Spinal cord (tissue), 10 donors: Measurements from ENCODE around the gene CALN1. TPM values are rescaled to one million over a fixed set of nuclear protein-coding genes. Genes with fewer than 3 reads are reported as not detected.

Source experiments
- DNase-seq, 6 donors: peaks; one replicate each; pipeline versions ENCODE4 v3.0.0 to v3.0.0-alpha.2; 2013 to 2015; ENCODE audit warnings: low spot score in 6 of 6, low read depth in 4 of 6
- H3K27ac ChIP-seq: one replicate; pipeline ENCODE4 v1.5.1; 2013; ENCODE audit warnings: low read depth, low read length, control low read depth
- H3K27me3 ChIP-seq: one replicate; pipeline ENCODE4 v1.6.1; 2013; ENCODE audit warnings: low read length; ENCODE audit not compliant: control insufficient read depth, insufficient read depth
- H3K36me3 ChIP-seq: one replicate; pipeline ENCODE4 v1.6.1; 2013; ENCODE audit warnings: low read length; ENCODE audit not compliant: control insufficient read depth, insufficient read depth
- H3K4me1 ChIP-seq: one replicate; pipeline ENCODE4 v1.6.1; 2013; ENCODE audit warnings: low read length; ENCODE audit not compliant: control insufficient read depth, insufficient read depth
- H3K4me3 ChIP-seq: one replicate; pipeline ENCODE4 v1.5.1; 2013; ENCODE audit warnings: low read depth, low read length, control low read depth
- H3K9me3 ChIP-seq: one replicate; pipeline ENCODE4 v1.6.1; 2013; ENCODE audit warnings: low read length; ENCODE audit not compliant: control insufficient read depth, insufficient read depth
- WGBS: methylation state at CpG from one replicate; pipeline ENCODE4 v1.1.5; 2013; ENCODE audit warnings: missing lambda C conversion rate; ENCODE audit not compliant: insufficient coverage; 5-methylcytosine and 5-hydroxymethylcytosine counted together
- polyA plus RNA-seq, 2 donors: library from polyadenylated mRNA; unstranded; fragments of 120-200 nt; gene quantifications; one replicate each; pipeline ENCODE4 v1.2.1, GENCODE V29; 2013; ENCODE audit not compliant: insufficient read length in 2 of 2
- total RNA-seq, 2 donors: library from RNA; depleted of rRNA in 1 of 2; stranded (reverse); fragments of 120-200 nt in 1 of 2; fragments of >200 nt in 1 of 2; gene quantifications; one replicate each; pipeline versions ENCODE4 v1.2.3 to v1.2.4, GENCODE V29; 2013 to 2014
- donor health status: healthy.

Gene CALN1
- total and polyA plus RNA-seq, 4 donors = 14.7 to 30.0 (median 22.1) TPM

DNA sequence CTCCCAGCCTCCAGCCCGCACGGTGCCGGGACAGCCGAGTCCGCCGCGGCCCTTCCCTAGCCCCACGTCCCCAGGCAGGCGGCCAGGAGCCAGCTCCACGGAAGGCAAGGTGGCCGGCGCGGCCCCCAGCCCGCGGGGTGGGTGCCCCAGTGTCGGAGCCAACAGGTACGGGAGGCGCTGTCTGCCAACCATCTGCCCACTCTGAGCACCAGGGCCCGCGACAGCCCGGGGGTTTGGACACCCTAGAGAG lies 75.8 kb downstream of the CALN1 start:
- peaks cover 20% of the 10 kb centered on the region for H3K27me3 ChIP-seq
- H3K27ac ChIP-seq = no peak overlapping the region
- no peaks in the 10 kb centered on the region for H3K36me3 ChIP-seq
- DNase-seq = no peak
- H3K4me1 ChIP-seq = peaks cover 15% of the 10 kb centered on the region
- WGBS = under 1% methylated on average over 21 of the region's 21 CpGs
- no peak overlapping the region for H3K4me3 ChIP-seq
- no peaks in the 10 kb centered on the region for H3K9me3 ChIP-seq

DNA sequence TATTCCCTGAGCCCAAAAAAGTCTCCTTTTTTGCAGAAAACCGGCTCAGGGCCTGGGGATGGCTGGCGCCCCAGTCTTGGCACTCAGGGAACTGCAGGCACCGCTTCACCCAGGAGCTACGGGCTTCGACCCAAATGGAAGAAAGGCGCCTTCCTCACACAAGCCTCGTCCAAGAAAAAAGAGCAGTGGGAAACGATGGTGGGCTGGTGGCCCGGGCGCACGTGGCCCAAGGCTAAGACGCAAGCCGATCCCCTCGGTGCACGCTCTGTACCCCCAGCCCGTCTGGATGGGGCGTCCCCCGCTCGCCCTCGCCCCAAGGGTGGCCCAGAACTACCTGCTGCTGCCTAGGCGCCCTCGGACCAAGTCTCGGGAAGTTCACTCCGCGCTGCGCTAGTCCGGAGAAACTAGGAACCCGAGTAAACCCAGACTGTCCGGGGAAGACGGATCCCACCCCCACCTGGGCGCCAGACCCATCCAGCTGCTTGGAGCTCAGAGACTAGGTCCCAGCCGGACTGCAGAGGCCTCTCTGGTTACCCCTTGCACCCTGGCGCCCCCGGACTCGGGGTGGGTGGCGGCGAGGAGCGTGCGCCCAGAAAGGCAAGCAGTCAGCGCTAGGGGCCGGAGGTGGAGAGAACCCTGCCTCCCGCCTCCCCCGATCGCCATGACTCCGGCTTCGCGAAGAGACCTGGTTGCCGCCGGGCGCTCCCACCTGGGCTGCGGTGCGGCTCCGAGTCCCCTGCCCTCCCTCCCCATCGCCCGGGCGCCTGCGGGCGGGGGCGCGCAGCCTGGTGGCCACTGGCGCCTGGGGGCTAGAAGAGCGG lies 76.4 kb downstream of the CALN1 start:
- peaks cover 20% of the 10 kb centered on the region for H3K27me3 ChIP-seq

DNA sequence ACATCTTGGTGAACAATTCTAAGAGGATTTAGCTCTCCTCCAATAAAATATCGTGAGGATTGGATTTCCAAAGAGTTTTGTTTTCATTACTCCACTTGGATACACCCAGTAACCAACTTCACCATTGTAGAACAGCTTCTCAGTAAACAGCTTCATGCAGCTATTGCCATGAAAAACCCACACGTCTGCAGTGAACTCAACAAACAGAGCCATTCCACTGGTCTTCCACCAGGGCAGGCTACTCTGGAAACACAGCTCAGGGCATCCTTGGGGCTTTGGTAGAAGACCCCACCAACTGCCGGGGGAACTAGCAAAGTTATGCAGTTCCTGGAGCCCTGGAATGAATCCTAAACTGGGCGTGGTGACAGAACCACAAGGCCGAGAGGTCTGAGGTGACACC lies 77.4 kb downstream of the CALN1 start:
- DNase-seq = peak in 1 of 6 donors; percentile 5
- Histone ChIP-seq H3K4me3 (no peak overlapping the region), H3K36me3 (no peaks in the 10 kb centered on the region), H3K27me3 (peaks cover 20% of the 10 kb centered on the region), H3K27ac (no peak overlapping the region), H3K4me1 (peaks cover 15% of the 10 kb centered on the region), H3K9me3 (no peaks in the 10 kb centered on the region)
- WGBS = 58% methylated on average over 2 of the region's 5 CpGs

More for the DNA sequence above, 76.4 kb downstream of the CALN1 start:
- peak in 2 of 6 donors; percentile 53 to 57 for DNase-seq
- Histone ChIP-seq H3K27ac (no peak overlapping the region), H3K4me3 (peak overlapping the region; percentile 26), H3K9me3 (no peaks in the 10 kb centered on the region), H3K4me1 (peaks cover 15% of the 10 kb centered on the region), H3K36me3 (no peaks in the 10 kb centered on the region)
- WGBS = under 1% methylated on average over 61 of the region's 62 CpGs

DNA sequence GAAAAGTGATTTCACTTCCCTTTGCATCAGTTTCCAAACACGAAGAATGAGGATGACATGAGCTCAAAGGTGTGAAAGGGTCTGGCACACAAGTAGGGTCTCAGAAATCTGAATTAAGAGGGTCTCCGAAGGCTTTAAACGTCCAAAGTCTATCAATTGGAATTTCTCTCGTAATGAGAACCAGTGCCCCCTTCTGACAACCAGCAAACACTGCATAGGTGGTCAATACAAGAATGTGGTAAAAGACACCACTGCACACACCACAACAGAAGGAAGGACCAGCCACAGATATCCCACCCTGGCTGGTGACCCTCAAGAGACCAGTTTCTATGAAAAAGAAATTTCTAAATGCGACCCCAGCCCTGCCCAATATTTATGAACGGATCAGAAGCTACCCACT lies 78.1 kb downstream of the CALN1 start:
- no peaks in the 10 kb centered on the region for H3K9me3 ChIP-seq
- no peak overlapping the region for H3K27ac ChIP-seq
- WGBS = 44% methylated on average over 3 of the region's 6 CpGs
- no peaks in the 10 kb centered on the region for H3K36me3 ChIP-seq
- DNase-seq = peak in 2 of 6 donors; percentile 21 to 70
- peaks cover 15% of the 10 kb centered on the region for H3K4me1 ChIP-seq
- peaks cover 20% of the 10 kb centered on the region for H3K27me3 ChIP-seq
- no peak overlapping the region for H3K4me3 ChIP-seq

DNA sequence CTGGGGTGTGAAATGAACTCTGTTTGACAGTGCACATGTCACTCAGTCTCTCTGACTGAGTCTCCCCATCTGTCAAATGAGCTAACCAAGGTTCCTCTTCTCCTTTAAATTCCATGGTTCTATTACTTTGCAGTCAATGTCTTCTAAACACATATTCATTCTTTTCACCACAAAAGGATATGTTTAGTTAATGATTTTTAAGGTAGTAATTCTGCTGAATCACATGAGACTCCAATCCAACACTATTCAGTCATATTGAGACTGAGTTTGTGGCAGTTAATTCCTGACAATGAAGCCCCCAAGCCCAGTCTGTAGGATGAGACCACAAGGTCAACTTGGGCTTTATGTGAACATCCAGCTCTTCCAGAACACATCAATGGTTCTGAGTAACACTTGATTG lies 85.3 kb downstream of the CALN1 start:
- Histone ChIP-seq H3K27ac (no peak overlapping the region), H3K4me3 (no peak overlapping the region), H3K4me1 (no peaks in the 10 kb centered on the region), H3K36me3 (no peaks in the 10 kb centered on the region), H3K9me3 (no peaks in the 10 kb centered on the region), H3K27me3 (no peaks in the 10 kb centered on the region)
- DNase-seq = no peak

DNA sequence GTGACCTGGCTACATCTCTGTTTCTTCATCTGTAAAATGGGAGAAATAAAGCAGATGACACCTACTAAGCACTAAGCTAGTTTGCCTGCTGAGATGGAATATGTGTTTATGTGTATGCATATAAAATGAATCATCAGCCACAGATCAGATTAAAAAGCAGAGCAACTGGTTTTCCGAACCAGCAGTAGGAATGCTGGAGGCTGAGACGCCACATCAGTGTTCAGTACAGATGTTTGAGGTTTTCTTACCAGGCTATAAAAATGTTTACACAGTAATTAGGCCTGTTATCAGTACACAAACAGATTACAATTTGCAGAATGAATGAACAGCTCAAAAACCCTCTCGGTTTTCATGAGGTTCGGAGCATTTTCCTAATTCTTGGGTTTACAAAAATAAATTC lies 85.8 kb downstream of the CALN1 start:
- Histone ChIP-seq H3K27me3 (no peaks in the 10 kb centered on the region), H3K27ac (no peak overlapping the region), H3K9me3 (no peaks in the 10 kb centered on the region), H3K4me1 (no peaks in the 10 kb centered on the region), H3K36me3 (no peaks in the 10 kb centered on the region), H3K4me3 (no peak overlapping the region)
- DNase-seq = peak in 1 of 6 donors; percentile 45
- WGBS = 100% methylated on average over 1 of the region's 4 CpGs

DNA sequence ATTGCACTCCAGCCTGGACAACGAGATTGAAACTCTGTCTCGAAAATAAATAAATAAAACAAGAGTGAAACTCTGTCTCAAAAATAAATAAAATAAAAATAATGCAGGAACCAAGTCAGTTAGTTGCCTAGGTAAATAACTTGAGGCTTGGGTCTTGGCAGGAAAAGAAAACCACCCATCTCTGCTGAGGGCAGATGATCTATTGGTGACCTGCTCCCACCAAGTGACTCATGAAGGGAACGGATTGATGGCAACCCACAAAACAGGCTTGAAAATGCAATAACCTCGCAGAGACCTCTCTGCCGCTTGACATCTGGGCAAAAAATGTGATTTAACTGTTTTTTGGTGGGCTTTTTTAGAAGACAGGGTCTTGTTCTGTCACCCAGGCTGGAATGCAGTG lies 86.6 kb downstream of the CALN1 start:
- Histone ChIP-seq H3K4me3 (no peak overlapping the region), H3K36me3 (no peaks in the 10 kb centered on the region), H3K4me1 (no peaks in the 10 kb centered on the region), H3K27ac (no peak overlapping the region), H3K9me3 (no peaks in the 10 kb centered on the region), H3K27me3 (no peaks in the 10 kb centered on the region)
- no peak for DNase-seq
- WGBS = 88% methylated on average over 3 of the region's 5 CpGs

DNA sequence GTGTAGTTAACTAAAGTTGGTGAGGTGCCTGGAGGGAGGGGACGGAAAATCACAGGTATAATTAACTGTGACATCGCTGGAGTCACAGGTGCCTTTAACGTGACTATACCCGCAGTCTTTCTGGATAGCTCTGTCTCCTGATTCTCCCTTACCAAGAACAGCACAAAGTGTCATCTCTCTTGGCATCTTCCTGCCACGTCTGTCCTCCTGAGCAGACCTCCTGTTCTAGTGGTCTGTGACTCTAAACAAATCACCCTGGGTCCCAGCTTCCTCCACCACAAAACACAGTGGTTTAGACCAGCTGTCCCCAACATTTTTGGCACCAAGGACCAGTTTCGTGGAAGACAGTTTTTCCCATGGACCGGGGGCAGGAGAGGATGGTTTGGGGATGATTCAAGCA lies 90.5 kb downstream of the CALN1 start:
- 74% methylated on average over 3 of the region's 7 CpGs for WGBS
- Histone ChIP-seq H3K4me3 (no peak overlapping the region), H3K27ac (no peak overlapping the region), H3K9me3 (no peaks in the 10 kb centered on the region), H3K27me3 (no peaks in the 10 kb centered on the region), H3K4me1 (no peaks in the 10 kb centered on the region), H3K36me3 (no peaks in the 10 kb centered on the region)
- no peak for DNase-seq

DNA sequence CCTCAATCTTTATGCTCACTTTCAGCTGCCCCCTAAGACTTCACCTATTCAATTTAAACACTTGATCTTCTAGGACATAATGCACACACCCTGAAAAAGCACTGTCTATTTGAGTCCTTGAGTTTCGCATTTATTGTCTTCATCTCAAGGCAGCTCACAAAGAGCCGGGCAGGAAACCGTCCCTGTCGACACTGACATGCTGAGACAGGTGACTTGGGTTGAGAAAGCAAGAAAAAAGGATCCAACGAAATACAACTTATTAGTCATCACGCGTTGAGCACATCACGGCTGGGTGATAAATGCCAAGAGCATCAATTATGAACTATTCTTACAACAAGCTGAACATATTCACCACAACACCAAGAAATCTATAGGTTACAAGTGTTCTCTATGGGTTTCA lies 91.1 kb downstream of the CALN1 start:
- DNase-seq = no peak
- Histone ChIP-seq H3K4me3 (no peak overlapping the region), H3K36me3 (no peaks in the 10 kb centered on the region), H3K9me3 (no peaks in the 10 kb centered on the region), H3K27ac (no peak overlapping the region), H3K4me1 (no peaks in the 10 kb centered on the region), H3K27me3 (no peaks in the 10 kb centered on the region)
- WGBS = 92% methylated on average over 4 of the region's 8 CpGs

DNA sequence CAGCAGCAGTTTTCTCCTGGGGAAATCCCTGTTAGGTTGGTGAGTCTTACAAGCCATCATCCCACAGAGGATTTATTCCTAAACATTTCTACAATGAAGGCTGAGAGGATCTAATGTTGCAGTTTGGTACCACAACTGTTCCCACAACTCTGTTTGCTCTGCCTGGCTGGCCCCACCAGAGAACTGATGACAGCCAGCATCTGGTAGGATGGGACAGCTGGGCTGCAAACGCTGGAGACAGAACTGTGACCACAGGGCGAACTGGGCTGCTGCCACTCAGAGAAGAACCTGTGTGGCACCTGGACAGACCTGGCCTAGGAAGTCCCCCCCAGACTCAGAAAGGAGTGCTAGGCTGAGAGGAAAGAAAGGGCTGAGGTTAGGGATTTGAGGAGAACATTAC lies 94.8 kb downstream of the CALN1 start:
- Histone ChIP-seq H3K4me1 (no peaks in the 10 kb centered on the region), H3K27ac (no peak overlapping the region), H3K4me3 (no peak overlapping the region), H3K36me3 (no peaks in the 10 kb centered on the region), H3K27me3 (no peaks in the 10 kb centered on the region), H3K9me3 (no peaks in the 10 kb centered on the region)
- 55% methylated on average over 2 of the region's 2 CpGs for WGBS
- no peak for DNase-seq
